ENCODE results near the gene FILIP1L. TPM values are rescaled to one million over a fixed set of nuclear protein-coding genes. Genes with fewer than 3 reads are reported as not detected.

FILIP1L gene
- total RNA-seq, 4 donors from 2014 or later, result 31.3 to 64.0 (median 46.5) TPM

DNA sequence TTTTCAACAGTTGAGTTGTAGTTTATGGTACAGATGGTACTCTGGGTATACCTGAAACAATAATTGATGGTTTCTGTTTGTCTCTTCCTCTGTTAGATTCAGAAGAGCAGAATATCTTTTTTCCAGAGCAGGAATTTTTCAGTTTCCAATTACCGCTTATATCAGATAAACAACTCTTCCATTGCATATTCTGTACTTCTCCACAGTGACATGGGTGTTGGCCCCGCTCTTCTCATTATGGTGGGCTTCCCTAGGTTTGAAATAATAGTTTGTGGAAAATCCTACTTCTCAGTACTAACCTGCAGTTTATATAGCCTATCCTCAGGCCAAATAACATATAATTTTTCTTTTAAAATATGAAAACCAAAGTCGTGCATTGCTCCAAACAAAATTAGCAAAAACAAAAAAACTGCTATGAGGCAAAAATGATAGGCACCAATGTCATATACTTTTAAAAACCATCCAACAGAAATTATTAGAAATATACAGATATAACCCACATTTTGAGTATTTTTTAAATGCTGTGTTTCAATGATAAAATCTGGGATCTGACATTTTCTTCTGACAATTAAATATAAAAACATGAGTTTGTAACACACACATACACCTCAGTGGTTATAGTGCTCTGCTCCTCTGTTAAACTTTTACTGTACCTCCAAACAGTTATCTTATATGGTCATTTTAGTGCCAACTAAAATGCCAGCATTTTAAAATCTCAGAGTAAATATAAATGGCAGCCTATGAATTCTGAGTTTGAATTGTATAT, 239.9 kb downstream of the FILIP1L start:
- TF ChIP-seq, protein P1, sequence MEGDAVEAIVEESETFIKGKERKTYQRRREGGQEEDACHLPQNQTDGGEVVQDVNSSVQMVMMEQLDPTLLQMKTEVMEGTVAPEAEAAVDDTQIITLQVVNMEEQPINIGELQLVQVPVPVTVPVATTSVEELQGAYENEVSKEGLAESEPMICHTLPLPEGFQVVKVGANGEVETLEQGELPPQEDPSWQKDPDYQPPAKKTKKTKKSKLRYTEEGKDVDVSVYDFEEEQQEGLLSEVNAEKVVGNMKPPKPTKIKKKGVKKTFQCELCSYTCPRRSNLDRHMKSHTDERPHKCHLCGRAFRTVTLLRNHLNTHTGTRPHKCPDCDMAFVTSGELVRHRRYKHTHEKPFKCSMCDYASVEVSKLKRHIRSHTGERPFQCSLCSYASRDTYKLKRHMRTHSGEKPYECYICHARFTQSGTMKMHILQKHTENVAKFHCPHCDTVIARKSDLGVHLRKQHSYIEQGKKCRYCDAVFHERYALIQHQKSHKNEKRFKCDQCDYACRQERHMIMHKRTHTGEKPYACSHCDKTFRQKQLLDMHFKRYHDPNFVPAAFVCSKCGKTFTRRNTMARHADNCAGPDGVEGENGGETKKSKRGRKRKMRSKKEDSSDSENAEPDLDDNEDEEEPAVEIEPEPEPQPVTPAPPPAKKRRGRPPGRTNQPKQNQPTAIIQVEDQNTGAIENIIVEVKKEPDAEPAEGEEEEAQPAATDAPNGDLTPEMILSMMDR (IDR thresholded peaks at IDR 0.05), result no peak
- DNase-seq (ENCODE audit: low spot score) (no peak), ATAC-seq (ENCODE audit: low FRiP score) (no peak)

DNA sequence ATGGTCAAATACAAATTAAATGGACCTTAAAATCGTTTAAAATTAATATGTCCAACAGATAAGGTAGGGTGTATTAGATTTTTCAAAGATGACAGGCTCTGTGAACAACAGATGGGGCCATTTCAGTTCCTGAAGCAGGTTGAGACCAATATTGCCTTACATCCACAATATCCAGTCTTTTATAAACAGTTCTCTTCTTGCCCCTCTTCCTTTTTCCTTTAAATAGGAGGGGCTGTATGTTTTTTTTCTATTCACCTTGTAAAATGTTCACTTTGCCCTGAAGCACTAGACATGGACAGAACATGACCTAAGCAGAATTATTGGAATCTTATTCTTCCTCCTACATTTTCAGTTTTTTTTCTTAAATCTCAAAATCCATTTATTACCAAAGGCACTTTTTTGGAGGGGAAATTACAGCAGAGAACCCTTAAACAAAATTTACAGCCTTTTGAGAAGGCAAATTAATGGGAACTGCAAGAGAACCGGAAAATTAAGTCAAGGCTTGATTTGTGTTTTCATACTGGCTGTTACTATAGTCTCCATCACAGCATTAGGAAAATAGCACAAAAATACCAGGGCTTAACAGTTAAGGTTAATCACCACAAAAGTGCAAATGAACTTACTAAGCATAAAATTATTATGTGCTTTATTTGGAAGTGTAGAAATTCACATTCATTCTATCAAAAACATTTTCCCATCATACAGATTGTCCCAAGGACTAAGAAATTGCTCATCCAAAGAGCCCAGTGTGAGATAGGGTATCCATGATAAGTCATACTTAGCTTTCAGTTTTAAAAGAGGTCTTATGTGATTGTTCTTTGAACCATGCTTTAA, 240.8 kb downstream of the FILIP1L start:
- DNase-seq (ENCODE audit: low spot score) (no peak), ATAC-seq (ENCODE audit: low FRiP score) (no peak)
- TF ChIP-seq, protein P1 (IDR thresholded peaks at IDR 0.05), result no peak

DNA sequence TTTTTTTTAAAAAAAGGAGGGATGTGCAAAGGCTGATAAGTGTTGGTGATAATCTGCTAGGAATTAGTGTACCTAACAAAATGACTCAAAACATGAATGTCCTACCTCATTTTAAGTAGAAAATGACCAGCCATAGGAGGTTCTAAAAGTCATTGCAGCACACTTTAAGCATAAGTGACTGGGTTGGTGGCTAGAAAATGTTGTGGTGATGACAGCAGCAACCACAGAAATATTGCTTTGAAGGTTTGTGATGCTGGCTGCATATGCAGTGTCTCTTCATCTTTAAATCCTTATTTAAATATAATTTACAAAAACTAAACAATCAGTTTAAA, 241.4 kb downstream of the FILIP1L start:
- DNase-seq (ENCODE audit: low spot score) (no peak), ATAC-seq (ENCODE audit: low FRiP score) (no peak)
- TF ChIP-seq, protein P1 (IDR thresholded peaks at IDR 0.05), result no peak

DNA sequence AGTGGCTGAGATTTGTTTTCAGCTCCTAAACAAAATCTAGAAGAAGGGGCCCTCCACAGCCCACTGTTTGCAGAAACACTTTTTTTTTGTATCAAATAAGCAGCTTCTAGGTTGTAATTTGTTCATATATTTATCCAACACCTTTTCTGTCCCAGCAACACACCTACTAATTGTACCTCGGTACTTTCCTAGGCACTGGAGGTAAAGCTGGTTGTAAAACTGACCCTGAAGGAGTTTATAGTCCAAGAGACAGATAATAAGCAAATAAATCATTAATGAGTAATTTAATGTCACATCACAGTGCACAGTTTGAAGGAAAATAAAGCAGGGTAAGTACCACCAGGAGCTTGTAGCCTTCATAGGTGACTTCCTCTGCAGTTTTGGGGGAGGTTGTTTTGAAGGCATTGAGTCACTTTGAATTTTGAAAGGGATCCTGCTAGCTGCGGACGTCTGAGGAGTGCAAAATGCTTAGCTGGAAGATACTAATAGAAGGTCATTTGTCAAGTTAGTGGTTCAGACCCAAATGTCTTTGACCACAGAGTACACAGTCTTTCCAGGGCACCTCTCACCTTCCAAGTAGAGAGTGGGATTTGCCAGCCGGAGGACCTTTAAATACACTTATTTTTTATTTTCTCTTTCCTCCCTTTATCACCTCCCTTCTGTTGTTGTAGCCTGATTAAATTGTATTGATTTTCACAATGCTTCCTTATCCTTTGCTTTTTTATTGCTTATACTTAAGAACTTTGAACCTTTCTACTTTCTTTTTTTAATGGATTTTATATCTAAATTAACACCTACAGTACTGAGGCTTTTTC, 242.9 kb downstream of the FILIP1L start:
- DNase-seq (ENCODE audit: low spot score) (no peak), ATAC-seq (ENCODE audit: low FRiP score) (no peak)
- TF ChIP-seq, protein P1 (IDR thresholded peaks at IDR 0.05), result no peak

DNA sequence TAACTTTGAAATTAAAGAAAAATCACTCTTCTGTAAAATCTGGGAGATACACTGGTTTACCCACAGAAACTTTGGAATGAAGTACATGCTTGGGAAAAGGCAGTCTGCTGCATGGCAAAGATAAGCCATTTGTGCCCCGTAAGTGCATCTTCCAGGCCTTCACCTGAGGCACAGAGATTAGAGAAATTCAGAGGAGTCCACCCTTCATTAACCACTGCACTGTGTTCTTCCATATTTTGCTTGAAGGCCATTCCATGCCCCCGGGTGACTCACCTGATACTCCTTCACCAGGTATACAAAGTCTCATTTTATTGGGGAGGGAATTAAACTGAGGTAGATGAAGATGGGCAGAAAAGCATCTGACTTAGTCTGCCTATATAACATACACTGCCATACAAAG, 243.6 kb downstream of the FILIP1L start:
- ATAC-seq (ENCODE audit: low FRiP score) (no peak), DNase-seq (ENCODE audit: low spot score) (no peak)
- TF ChIP-seq, protein P1 (IDR thresholded peaks at IDR 0.05), result no peak

DNA sequence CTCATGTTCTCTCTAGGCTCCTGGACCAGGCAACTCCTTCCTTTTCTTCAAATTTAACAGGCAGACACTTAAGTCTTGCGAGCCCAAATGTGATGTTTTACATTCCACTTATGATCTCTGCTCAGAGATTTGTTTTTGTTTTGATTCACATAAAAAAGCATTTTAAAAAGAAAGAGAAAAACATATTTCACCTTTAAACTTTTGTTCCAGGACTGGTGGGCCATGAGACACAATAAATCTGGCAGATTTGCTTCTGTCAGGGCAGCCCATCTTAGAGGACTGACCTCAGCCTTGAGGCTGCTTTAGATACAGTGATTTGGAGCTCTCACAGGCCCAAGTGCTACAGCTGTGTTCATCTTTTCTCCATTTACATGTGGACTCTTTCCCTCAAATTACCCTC, 244.7 kb downstream of the FILIP1L start:
- DNase-seq (ENCODE audit: low spot score) (no peak), ATAC-seq (ENCODE audit: low FRiP score) (no peak)
- TF ChIP-seq, protein P1 (IDR thresholded peaks at IDR 0.05), result no peak

All from omental fat pad (tissue), 4 donors.